Omental fat pad (tissue), 4 donors: ENCODE measurements around the gene E2F6. TPM values are rescaled to one million over a fixed set of nuclear protein-coding genes. Genes with fewer than 3 reads are reported as not detected.

Source experiments
- ATAC-seq: fragments of 150-250 bp; one replicate; pipeline ENCODE4 v1.9.1; 2016; ENCODE audit warnings: mild to moderate bottlenecking, moderate library complexity; ENCODE audit not compliant: low FRiP score
- DNase-seq: peaks from one replicate; pipeline ENCODE4 v3.0.0-alpha.2; 2019; ENCODE audit warnings: low spot score
- CTCF ChIP-seq, 3 donors: fragments of 450-650 bp; IDR thresholded peaks; one replicate each; pipeline ENCODE4 v1.5.1; 2016 to 2017; ENCODE audit warnings: antibody characterized with exemption in 3 of 3, mild to moderate bottlenecking in 3 of 3, moderate library complexity in 2 of 3
- total RNA-seq, 4 donors: library from RNA; depleted of rRNA; stranded (reverse); fragments of >200 nt; gene quantifications; one replicate each; pipeline ENCODE4 v1.1.0, GENCODE V29; 2016

E2F6 gene
- total RNA-seq, 4 donors from 2014 or later: 14.5 to 32.8 (median 25.8) TPM

- DNase-seq (no peak), ATAC-seq (no peak)
- TF ChIP-seq CTCF (IDR thresholded peaks at IDR 0.05): no peak
Observed at GRCh38 chr2:11493282-11493681, 27.3 kb upstream of the E2F6 start.

GRCh38 chr2:11492720-11493119 is 26.8 kb upstream of the E2F6 start:
- TF ChIP-seq CTCF (IDR thresholded peaks at IDR 0.05): no peak
- DNase-seq (no peak), ATAC-seq (no peak)

GRCh38 chr2:11492244-11492643 is 26.3 kb upstream of the E2F6 start:
- ATAC-seq (no peak), DNase-seq (no peak)
- no peak for TF ChIP-seq CTCF (IDR thresholded peaks at IDR 0.05)

- TF ChIP-seq CTCF (IDR thresholded peaks at IDR 0.05): no peak
- no peak for ATAC-seq
Observed at GRCh38 chr2:11491348-11491933, 25.5 kb upstream of the E2F6 start.

GRCh38 chr2:11490194-11490593 is 24.2 kb upstream of the E2F6 start:
- DNase-seq: no peak
- TF ChIP-seq CTCF (IDR thresholded peaks at IDR 0.05): no peak
- no peak for ATAC-seq

More at GRCh38 chr2:11491348-11491933, 25.5 kb upstream of the E2F6 start:
- DNase-seq: no peak

- no peak for TF ChIP-seq CTCF (IDR thresholded peaks at IDR 0.05)
- DNase-seq (no peak), ATAC-seq (no peak)
Observed at GRCh38 chr2:11488809-11489208, 22.8 kb upstream of the E2F6 start.

GRCh38 chr2:11483806-11484617 is 18.1 kb upstream of the E2F6 start:
- ATAC-seq (no peak), DNase-seq (no peak)
- no peak for TF ChIP-seq CTCF (IDR thresholded peaks at IDR 0.05)
